ENCODE measurements around the gene PACRG. TPM values are rescaled to one million over a fixed set of nuclear protein-coding genes. Genes with fewer than 3 reads are reported as not detected.

PACRG gene
- total RNA-seq, 4 donors from 2014 or later = 1.7 to 7.7 (median 3.7) TPM

DNA sequence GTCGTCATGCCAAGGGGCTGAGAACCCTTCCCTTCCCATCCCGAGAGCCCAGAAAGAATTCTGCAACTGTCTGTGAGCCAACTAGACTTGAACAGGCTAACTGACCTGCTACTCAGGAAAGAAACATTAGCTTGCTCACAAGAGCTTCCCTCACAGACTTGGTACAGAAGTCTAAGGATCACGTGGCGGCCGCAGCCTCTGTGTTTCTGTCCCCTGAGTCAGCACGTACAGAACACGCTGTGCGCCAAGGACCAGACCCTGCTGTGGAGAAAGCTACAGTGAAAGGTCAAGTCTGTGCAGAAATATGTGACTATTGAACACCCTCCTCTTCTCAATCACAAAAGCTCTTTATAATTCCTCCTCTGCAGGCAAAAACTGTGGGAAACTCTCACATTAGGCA lies 535.4 kb downstream of the PACRG start:
- Histone ChIP-seq H3K4me1 (peaks cover 8 to 12% of the 10 kb centered on the region in 2 donors), H3K4me3 (replicated peaks in 1 of 3) (no peak overlapping the region), H3K9me3 (no peaks in the 10 kb centered on the region), H3K36me3 (no peaks in the 10 kb centered on the region), H3K27me3 (no peaks in the 10 kb centered on the region), H3K27ac (no peak overlapping the region)
- 79 to 83% methylated on average over 8 of the region's 8 CpGs for WGBS, 2 donors
- no peak for DNase-seq
- intact Hi-C loops (cut with DNase I) = no loop called here
- TF ChIP-seq, protein P1, sequence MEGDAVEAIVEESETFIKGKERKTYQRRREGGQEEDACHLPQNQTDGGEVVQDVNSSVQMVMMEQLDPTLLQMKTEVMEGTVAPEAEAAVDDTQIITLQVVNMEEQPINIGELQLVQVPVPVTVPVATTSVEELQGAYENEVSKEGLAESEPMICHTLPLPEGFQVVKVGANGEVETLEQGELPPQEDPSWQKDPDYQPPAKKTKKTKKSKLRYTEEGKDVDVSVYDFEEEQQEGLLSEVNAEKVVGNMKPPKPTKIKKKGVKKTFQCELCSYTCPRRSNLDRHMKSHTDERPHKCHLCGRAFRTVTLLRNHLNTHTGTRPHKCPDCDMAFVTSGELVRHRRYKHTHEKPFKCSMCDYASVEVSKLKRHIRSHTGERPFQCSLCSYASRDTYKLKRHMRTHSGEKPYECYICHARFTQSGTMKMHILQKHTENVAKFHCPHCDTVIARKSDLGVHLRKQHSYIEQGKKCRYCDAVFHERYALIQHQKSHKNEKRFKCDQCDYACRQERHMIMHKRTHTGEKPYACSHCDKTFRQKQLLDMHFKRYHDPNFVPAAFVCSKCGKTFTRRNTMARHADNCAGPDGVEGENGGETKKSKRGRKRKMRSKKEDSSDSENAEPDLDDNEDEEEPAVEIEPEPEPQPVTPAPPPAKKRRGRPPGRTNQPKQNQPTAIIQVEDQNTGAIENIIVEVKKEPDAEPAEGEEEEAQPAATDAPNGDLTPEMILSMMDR (IDR thresholded peaks at IDR 0.05) = no peak
- TF ChIP-seq POLR2A (IDR thresholded peaks at IDR 0.05) = no peak

GRCh38 chr6:163263998-163264661 lies 536.4 kb downstream of the PACRG start:
- Histone ChIP-seq H3K9me3 (no peaks in the 10 kb centered on the region), H3K4me3 (replicated peaks in 1 of 3) (no peak overlapping the region), H3K36me3 (no peaks in the 10 kb centered on the region), H3K27me3 (no peaks in the 10 kb centered on the region), H3K27ac (no peak overlapping the region), H3K4me1 (peaks cover 8 to 12% of the 10 kb centered on the region in 2 donors)
- WGBS, 2 donors = 70% methylated on average over 11 to 13 of the region's 13 CpGs
- TF ChIP-seq POLR2A (IDR thresholded peaks at IDR 0.05) = no peak
- TF ChIP-seq, protein P1 (IDR thresholded peaks at IDR 0.05) = no peak
- DNase-seq = peak; percentile 39 to 41
- intact Hi-C loops (cut with DNase I) = no loop called here

DNA sequence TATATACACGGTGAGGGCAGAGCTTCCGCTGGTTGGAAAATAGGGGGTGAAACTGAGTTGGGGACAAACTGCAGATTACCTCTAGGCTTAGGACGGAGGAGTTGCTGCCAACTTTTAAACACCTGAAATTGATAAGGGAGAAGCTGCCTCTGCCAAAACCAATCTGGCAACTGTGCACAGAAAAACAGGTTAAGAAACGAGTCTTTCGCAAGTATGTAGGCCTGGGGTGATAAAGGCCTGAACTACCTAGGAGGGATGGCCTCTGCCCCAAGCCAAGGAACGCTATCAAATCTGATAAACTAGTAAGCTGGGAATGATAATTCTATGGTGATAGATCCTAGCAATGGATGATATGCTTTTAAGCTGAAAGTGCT lies 536.9 kb downstream of the PACRG start:
- Histone ChIP-seq H3K4me1 (peaks cover 8 to 11% of the 10 kb centered on the region in 2 donors), H3K27me3 (no peaks in the 10 kb centered on the region), H3K9me3 (no peaks in the 10 kb centered on the region), H3K36me3 (no peaks in the 10 kb centered on the region), H3K27ac (no peak overlapping the region), H3K4me3 (replicated peaks in 1 of 3) (no peak overlapping the region)
- DNase-seq = no peak
- WGBS, 2 donors = 87 to 88% methylated on average over 6 of the region's 6 CpGs
- TF ChIP-seq, protein P1 (IDR thresholded peaks at IDR 0.05) = no peak
- TF ChIP-seq POLR2A (IDR thresholded peaks at IDR 0.05) = no peak
- intact Hi-C loops (cut with DNase I) = no loop called here

GRCh38 chr6:163281634-163282033 lies 553.9 kb downstream of the PACRG start:
- no peak for TF ChIP-seq POLR2A (IDR thresholded peaks at IDR 0.05)
- TF ChIP-seq, protein P1 (IDR thresholded peaks at IDR 0.05) = no peak
- no peak for DNase-seq
- Histone ChIP-seq H3K4me3 (replicated peaks in 1 of 3) (no peak overlapping the region), H3K9me3 (no peaks in the 10 kb centered on the region), H3K27me3 (no peaks in the 10 kb centered on the region), H3K4me1 (no peaks in the 10 kb centered on the region), H3K36me3 (no peaks in the 10 kb centered on the region), H3K27ac (no peak overlapping the region)
- intact Hi-C loops (cut with DNase I) = no loop called here
- WGBS, 2 donors = 55 to 62% methylated on average over 1 of the region's 1 CpG

DNA sequence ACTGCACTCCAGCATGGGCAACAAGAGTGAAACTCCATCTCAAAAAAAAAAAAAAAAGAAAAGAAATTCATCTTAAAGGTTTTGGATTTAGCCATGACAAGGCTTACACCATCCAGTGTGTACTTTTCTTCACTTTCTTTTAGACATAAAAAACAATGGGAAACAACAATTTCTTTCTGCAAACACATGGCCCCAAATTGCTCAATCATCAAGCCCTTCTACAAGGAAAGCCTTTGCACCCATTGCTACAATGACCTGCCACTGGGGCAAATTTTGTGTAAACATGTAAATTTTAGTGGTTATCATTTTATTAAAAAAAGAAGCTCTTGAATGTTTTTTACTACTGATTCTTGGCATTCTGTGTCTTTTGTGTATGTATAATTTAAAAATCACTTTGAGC lies 554.9 kb downstream of the PACRG start:
- TF ChIP-seq, protein P1 (IDR thresholded peaks at IDR 0.05) = no peak
- no peak for TF ChIP-seq POLR2A (IDR thresholded peaks at IDR 0.05)
- Histone ChIP-seq H3K4me3 (replicated peaks in 1 of 3) (no peak overlapping the region), H3K27ac (no peak overlapping the region), H3K9me3 (no peaks in the 10 kb centered on the region), H3K4me1 (no peaks in the 10 kb centered on the region), H3K27me3 (no peaks in the 10 kb centered on the region), H3K36me3 (no peaks in the 10 kb centered on the region)
- DNase-seq = no peak
- intact Hi-C loops (cut with DNase I) = no loop called here
